Measurements from ENCODE around the gene FAM210B. TPM values are rescaled to one million over a fixed set of nuclear protein-coding genes. Genes with fewer than 3 reads are reported as not detected.

FAM210B gene
- total and polyA plus RNA-seq, 2 of the 8 experiments (the other 6 are each of a cell fraction or from before 2014, with no cell fraction given) = 9.4 to 15.0 TPM

DNA sequence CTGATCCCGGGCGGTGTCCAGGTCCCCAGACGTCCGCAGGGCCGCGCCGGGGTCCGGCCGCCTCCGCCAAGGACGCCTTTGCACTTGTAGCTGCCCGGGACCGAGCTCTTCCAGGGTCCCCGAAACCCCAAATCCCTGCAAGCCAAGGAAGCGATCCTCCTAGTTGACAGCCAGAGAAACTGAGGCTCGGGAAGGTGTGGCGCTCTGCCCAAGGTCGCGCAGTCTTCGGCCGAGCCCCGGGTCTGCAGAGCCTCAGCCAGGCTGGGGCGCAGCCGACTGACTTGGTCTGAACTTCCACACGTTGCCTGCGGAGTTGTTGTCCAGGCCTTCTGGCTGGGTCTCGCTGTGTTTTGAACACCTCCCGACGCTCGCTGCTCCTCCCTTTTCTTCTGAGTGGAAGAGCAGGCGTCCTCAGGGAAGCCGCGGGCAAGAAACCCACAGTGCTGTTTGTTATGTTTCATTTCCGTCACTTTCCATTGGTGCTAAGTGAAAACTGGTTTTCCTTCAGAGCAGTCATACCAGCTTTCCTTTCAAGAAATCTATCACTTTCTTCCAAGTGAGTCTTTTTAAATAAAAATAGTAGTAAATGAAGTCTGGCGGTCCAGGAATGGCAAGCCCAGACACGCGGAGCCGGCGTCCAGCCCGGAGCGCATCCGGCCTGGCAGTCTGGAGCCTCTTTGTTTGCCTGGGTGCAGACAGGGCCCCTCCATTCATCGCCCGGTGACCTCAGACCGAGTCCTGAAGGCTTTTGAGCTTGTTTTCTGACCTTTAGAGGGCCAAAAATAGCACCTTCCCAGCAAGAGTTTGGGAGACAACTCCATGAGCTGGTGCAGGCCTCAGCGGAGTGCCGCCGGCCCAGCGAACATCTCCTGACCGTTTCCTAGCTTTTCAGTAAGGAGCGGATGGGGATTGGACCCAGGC is 698 bp downstream of the FAM210B start:
- H3K79me2 ChIP-seq (ENCODE audit: control insufficient read depth in 1 of 2, insufficient read depth in 2 of 2, low read length in 2 of 2) = no peaks in the 10 kb centered on the region
- no peak overlapping the region for H2BK15ac ChIP-seq (ENCODE audit: low read length)
- no peaks in the 10 kb centered on the region for H3K9me3 ChIP-seq (ENCODE audit: insufficient read depth in 2 of 2, low read depth in 1 of 2, low read length in 1 of 2)
- no peak overlapping the region for H3K4ac ChIP-seq (replicated peaks; ENCODE audit: insufficient read length, low read depth, low read length)
- peak overlapping the region; percentile 48; the same call in 1 of the 2 replicates for H3K18ac ChIP-seq (ENCODE audit: extremely low read depth, low read length)
- 52% methylated on average over 31 of the region's 51 CpGs; no CpG with 5 or more reads in 1 of the 2 experiments for WGBS, 2 experiments (ENCODE audit: extremely low coverage in 1 of 2, insufficient coverage in 1 of 2, insufficient read length in 1 of 2, insufficient replicate concordance in 2 of 2, low coverage in 1 of 2, low lambda C conversion rate in 2 of 2, missing lambda C conversion rate in 1 of 2)
- peak overlapping the region; percentile 65 to 94 (median 73) for H3K4me3 ChIP-seq (ENCODE audit: extremely low read depth in 1 of 4, insufficient read depth in 2 of 4, low read depth in 3 of 4, low read length in 4 of 4)
- H3K36me3 ChIP-seq (ENCODE audit: control insufficient read depth in 2 of 4, insufficient read depth in 4 of 4, low read length in 3 of 4) = no peaks in the 10 kb centered on the region
- DNase-seq (ENCODE audit: low read depth in 1 of 2, low spot score in 2 of 2) = peak in 1 of 2 experiments; percentile 58
- H2BK5ac ChIP-seq (ENCODE audit: low read depth, low read length) = peak overlapping the region; percentile 18; the same call in 1 of the 2 replicates
- peak overlapping the region; percentile 66 to 83 for H3K4me2 ChIP-seq (ENCODE audit: insufficient read depth in 1 of 2, low read depth in 2 of 2, low read length in 2 of 2)
- ChIA-PET POLR2A (ENCODE audit: partially characterized antibody) (interaction anchor here (0.6 to 2.3 kb wide), 3 partner anchors 13 to 33 kb away, joined by 3 to 10 read pairs (median 4); partner anchors contain the start of genes AURKA and CSTF1), CTCF (ENCODE audit: partially characterized antibody) (interaction anchor here (3.7 kb wide), 1 partner anchor 16 kb away, joined by 20 read pairs; no protein-coding TSS in a partner anchor)
- no peak overlapping the region for H3K23ac ChIP-seq (ENCODE audit: insufficient read length)
- peak overlapping the region; percentile 93 for H2AFZ ChIP-seq (ENCODE audit: low read length)
- 0 out of 2 replicates have a peak, but pooled peaks have one; percentile 33 for TF ChIP-seq SUZ12 (IDR thresholded peaks at IDR 0.05; ENCODE audit: low read length)
- TF ChIP-seq SIN3A (conservative IDR thresholded peaks at IDR 0.05 in 1 of 2, IDR thresholded peaks at IDR 0.05 in 1 of 2; ENCODE audit: low read depth in 1 of 2, low read length in 2 of 2) = no peak
- TF ChIP-seq ASH2L (IDR thresholded peaks at IDR 0.05; ENCODE audit: low read length) = peak; percentile 49
- TF ChIP-seq YY1 (IDR thresholded peaks at IDR 0.05; ENCODE audit: low read depth, low read length) = no peak
- 0 out of 2 replicates have a peak, but pooled peaks have one; percentile 1 for TF ChIP-seq PHF8 (conservative IDR thresholded peaks at IDR 0.05; ENCODE audit: low read depth, low read length)
- H2BK120ac ChIP-seq (replicated peaks; ENCODE audit: low read depth, low read length) = no peak overlapping the region
- H4K20me1 ChIP-seq (replicated peaks in 1 of 2; ENCODE audit: control insufficient read depth in 1 of 2, insufficient read depth in 2 of 2, low read length in 2 of 2) = peaks cover 0 to 10% of the 10 kb centered on the region in 2 experiments
- peak overlapping the region; percentile 39; the same call in 1 of the 2 replicates for H2BK12ac ChIP-seq (ENCODE audit: low read depth, low read length)
- H3K27ac ChIP-seq (ENCODE audit: low read depth, low read length) = no peak overlapping the region
- H3K4me1 ChIP-seq (replicated peaks in 1 of 4; ENCODE audit: control insufficient read depth in 3 of 4, insufficient read depth in 4 of 4, low read length in 3 of 4) = peaks cover 4 to 11% (median 6%) of the 10 kb centered on the region in 4 experiments
- H2AK5ac ChIP-seq (ENCODE audit: low read depth, low read length) = 0 out of 2 replicates have a peak overlapping the region, but pooled peaks have one; percentile 56
- H3K23me2 ChIP-seq (ENCODE audit: low read depth, low read length) = peaks cover 9% of the 10 kb centered on the region; the same call in 1 of the 2 replicates
- H4K5ac ChIP-seq (ENCODE audit: insufficient read length, low read depth, low read length) = no peak overlapping the region
- no peak for FAIRE-seq
- peak overlapping the region; percentile 22; the same call in 1 of the 2 replicates for H4K8ac ChIP-seq (ENCODE audit: extremely low read depth, insufficient read depth, low read length)
- no peak overlapping the region for H4K91ac ChIP-seq (replicated peaks; ENCODE audit: insufficient read length, low read length)
- no peaks in the 10 kb centered on the region for H3K79me1 ChIP-seq (ENCODE audit: low read depth, low read length)
- peaks cover 0 to 11% (median 8%) of the 10 kb centered on the region in 4 experiments; a peak in 4 of 7 replicates for H3K27me3 ChIP-seq (replicated peaks in 1 of 4; ENCODE audit: control insufficient read depth in 3 of 4, extremely low read depth in 1 of 4, insufficient read depth in 3 of 4, low read length in 3 of 4)
- peak overlapping the region in 2 of 4 experiments; percentile 7 to 23; a peak in 2 of 7 replicates for H3K9ac ChIP-seq (replicated peaks in 1 of 4; ENCODE audit: extremely low read depth in 1 of 4, low read depth in 3 of 4, low read length in 3 of 4)
- no peak overlapping the region for H3K14ac ChIP-seq (ENCODE audit: insufficient read length)
- H3K56ac ChIP-seq (replicated peaks; ENCODE audit: insufficient read length, low read depth, low read length) = no peak overlapping the region
- H2BK20ac ChIP-seq (ENCODE audit: low read length) = no peak overlapping the region

Data from H1 (cell line).